Measurements from ENCODE around the gene THEM5. TPM values are rescaled to one million over a fixed set of nuclear protein-coding genes. Genes with fewer than 3 reads are reported as not detected.
A peak's percentile ranks its signal among the peaks of the same experiment; 100 is the strongest.

The THEM5 gene
- total RNA-seq, 1 experiment from 2014 or later, result not detected

DNA sequence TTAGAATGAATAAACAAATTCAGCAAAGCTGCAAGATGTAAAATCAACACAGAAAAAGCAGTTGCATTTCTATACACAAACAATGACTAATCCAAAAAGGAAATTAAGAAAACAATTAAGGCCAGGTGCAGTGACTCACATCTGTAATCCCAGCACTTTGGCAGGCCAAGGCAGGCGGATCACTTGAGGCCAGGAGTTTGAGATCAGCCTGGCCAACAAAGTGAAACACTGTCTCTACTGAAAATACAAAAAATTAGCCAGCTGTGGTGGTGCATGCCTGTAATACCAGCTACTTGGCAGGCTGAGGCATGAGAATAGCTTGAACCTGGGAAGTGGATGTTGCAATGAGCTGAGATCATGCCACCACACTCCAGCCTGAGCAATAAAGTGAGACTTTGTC is 33.5 kb upstream of the THEM5 start:
- Histone ChIP-seq H3K4me1 (ENCODE audit: control insufficient read depth in 1 of 2, insufficient read depth in 2 of 2, low read length in 2 of 2) (peaks cover 8 to 12% of the 10 kb centered on the region in 2 experiments; a peak in 2 of 4 replicates), H2AFZ (ENCODE audit: low read depth, low read length, poor library complexity, severe bottlenecking) (no peak overlapping the region), H3K9me3 (ENCODE audit: control insufficient read depth in 1 of 2, insufficient read depth in 1 of 2, low read depth in 1 of 2, low read length in 2 of 2) (no peaks in the 10 kb centered on the region), H3K4me3 (replicated peaks in 1 of 2; ENCODE audit: low read depth in 1 of 2, low read length in 2 of 2) (no peak overlapping the region), H3K9me2 (ENCODE audit: insufficient read depth) (no peaks in the 10 kb centered on the region), H3K36me3 (ENCODE audit: control insufficient read depth in 1 of 2, insufficient read depth in 2 of 2, low read length in 2 of 2) (peaks cover 0 to 19% of the 10 kb centered on the region in 2 experiments; a peak in 2 of 4 replicates), H4K20me1 (ENCODE audit: insufficient read depth) (no peaks in the 10 kb centered on the region; the same call in 1 of the 2 replicates), H3K79me2 (ENCODE audit: insufficient read depth, low read length) (no peaks in the 10 kb centered on the region), H3K4me2 (ENCODE audit: low read length) (0 out of 2 replicates have a peak overlapping the region, but pooled peaks have one; percentile 2), H3K27me3 (ENCODE audit: insufficient read depth, low read length) (no peaks in the 10 kb centered on the region), H3K9ac (ENCODE audit: low read length) (no peak overlapping the region), H3K27ac (ENCODE audit: low read depth, low read length) (peak overlapping the region; percentile 0; the same call in 1 of the 2 replicates)
- CTCF ChIA-PET, result interaction anchor here (2.0 to 2.4 kb wide), 2 partner anchors 21 to 115 kb away, joined by 7 to 14 read pairs; partner anchors contain the start of gene THEM4
- RAD21 ChIA-PET (ENCODE audit: low non-redundant PET in 1 of 2, low total read pairs in 2 of 2, uncharacterized antibody in 2 of 2, unreplicated experiment in 2 of 2), result no interaction called here
- ATAC-seq (peak; percentile 54; the same call in 1 of the 2 replicates), DNase-seq (ENCODE audit: low read depth, low spot score) (no peak)
- intact Hi-C loops (cut with micrococcal nuclease), result no loop called here
- no TSS peak for BruUV-seq (replicated peaks)
- POLR2A ChIA-PET, result no interaction called here
- TF ChIP-seq CBX3 (IDR thresholded peaks at IDR 0.05; ENCODE audit: low read depth) (peak; percentile 34), ZFX (IDR thresholded peaks at IDR 0.05) (no peak), JUND (IDR thresholded peaks at IDR 0.05) (peak; percentile 36; the same call in 1 of the 2 replicates), FOSL1 (IDR thresholded peaks at IDR 0.05; ENCODE audit: low read depth) (peak; percentile 40), ZNF274 (IDR thresholded peaks at IDR 0.05; ENCODE audit: low read depth, low read length) (no peak), SP1 (IDR thresholded peaks at IDR 0.05; ENCODE audit: low read depth) (peak; percentile 37; the same call in 1 of the 2 replicates)

DNA sequence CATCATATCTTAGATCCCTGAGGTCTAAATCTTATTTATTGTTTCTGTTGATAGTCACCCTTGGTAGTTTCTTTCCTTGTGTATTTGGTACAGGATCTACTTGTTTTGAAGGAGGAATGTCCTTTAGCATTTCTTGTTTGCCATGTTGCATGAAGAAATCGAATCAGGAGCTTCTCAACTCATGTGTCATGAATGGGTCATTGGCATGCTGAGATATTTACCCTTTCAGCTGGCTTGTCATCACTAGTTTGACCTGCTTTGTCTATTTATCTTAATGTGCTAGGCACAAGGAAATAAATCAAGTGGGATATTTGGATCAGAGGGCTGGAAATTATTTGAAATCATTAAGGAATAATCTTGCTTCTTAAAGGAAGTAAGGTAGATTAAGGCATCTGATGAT is 32.0 kb upstream of the THEM5 start:
- Histone ChIP-seq H3K9me2 (ENCODE audit: insufficient read depth) (no peaks in the 10 kb centered on the region), H2AFZ (ENCODE audit: low read depth, low read length, poor library complexity, severe bottlenecking) (no peak overlapping the region), H3K79me2 (ENCODE audit: insufficient read depth, low read length) (no peaks in the 10 kb centered on the region), H3K27ac (ENCODE audit: low read depth, low read length) (no peak overlapping the region), H3K36me3 (ENCODE audit: control insufficient read depth in 1 of 2, insufficient read depth in 2 of 2, low read length in 2 of 2) (peaks cover 0 to 15% of the 10 kb centered on the region in 2 experiments; a peak in 1 of 4 replicates), H3K27me3 (ENCODE audit: insufficient read depth, low read length) (no peaks in the 10 kb centered on the region), H3K9ac (ENCODE audit: low read length) (no peak overlapping the region), H3K4me1 (ENCODE audit: control insufficient read depth in 1 of 2, insufficient read depth in 2 of 2, low read length in 2 of 2) (peaks cover 8 to 12% of the 10 kb centered on the region in 2 experiments; a peak in 2 of 4 replicates), H3K4me2 (ENCODE audit: low read length) (no peak overlapping the region), H4K20me1 (ENCODE audit: insufficient read depth) (no peaks in the 10 kb centered on the region; the same call in 1 of the 2 replicates), H3K9me3 (ENCODE audit: control insufficient read depth in 1 of 2, insufficient read depth in 1 of 2, low read depth in 1 of 2, low read length in 2 of 2) (no peaks in the 10 kb centered on the region), H3K4me3 (replicated peaks in 1 of 2; ENCODE audit: low read depth in 1 of 2, low read length in 2 of 2) (no peak overlapping the region)
- ATAC-seq (no peak), DNase-seq (ENCODE audit: low read depth, low spot score) (no peak)
- CTCF ChIA-PET, result no interaction called here
- no TSS peak for BruUV-seq (replicated peaks)
- POLR2A ChIA-PET, result no interaction called here
- RAD21 ChIA-PET (ENCODE audit: low non-redundant PET in 1 of 2, low total read pairs in 2 of 2, uncharacterized antibody in 2 of 2, unreplicated experiment in 2 of 2), result no interaction called here
- intact Hi-C loops (cut with micrococcal nuclease), result no loop called here
- TF ChIP-seq, protein P1, sequence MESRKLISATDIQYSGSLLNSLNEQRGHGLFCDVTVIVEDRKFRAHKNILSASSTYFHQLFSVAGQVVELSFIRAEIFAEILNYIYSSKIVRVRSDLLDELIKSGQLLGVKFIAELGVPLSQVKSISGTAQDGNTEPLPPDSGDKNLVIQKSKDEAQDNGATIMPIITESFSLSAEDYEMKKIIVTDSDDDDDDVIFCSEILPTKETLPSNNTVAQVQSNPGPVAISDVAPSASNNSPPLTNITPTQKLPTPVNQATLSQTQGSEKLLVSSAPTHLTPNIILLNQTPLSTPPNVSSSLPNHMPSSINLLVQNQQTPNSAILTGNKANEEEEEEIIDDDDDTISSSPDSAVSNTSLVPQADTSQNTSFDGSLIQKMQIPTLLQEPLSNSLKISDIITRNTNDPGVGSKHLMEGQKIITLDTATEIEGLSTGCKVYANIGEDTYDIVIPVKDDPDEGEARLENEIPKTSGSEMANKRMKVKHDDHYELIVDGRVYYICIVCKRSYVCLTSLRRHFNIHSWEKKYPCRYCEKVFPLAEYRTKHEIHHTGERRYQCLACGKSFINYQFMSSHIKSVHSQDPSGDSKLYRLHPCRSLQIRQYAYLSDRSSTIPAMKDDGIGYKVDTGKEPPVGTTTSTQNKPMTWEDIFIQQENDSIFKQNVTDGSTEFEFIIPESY (IDR thresholded peaks at IDR 0.05; ENCODE audit: extremely low read depth, insufficient replicate concordance, low read length), result no peak
- TF ChIP-seq ZNF274 (IDR thresholded peaks at IDR 0.05; ENCODE audit: low read depth, low read length) (no peak), JUND (IDR thresholded peaks at IDR 0.05) (no peak), EZH2 (IDR thresholded peaks at IDR 0.05) (no peak), EZH2phosphoT487 (IDR thresholded peaks at IDR 0.05; ENCODE audit: borderline replicate concordance) (no peak), CBX3 (IDR thresholded peaks at IDR 0.05; ENCODE audit: low read depth) (no peak), TCF7L2 (IDR thresholded peaks at IDR 0.05; ENCODE audit: borderline replicate concordance, extremely low read depth, insufficient read depth, insufficient read length) (no peak), SRF (IDR thresholded peaks at IDR 0.05; ENCODE audit: low read depth) (no peak), ELF1 (IDR thresholded peaks at IDR 0.05; ENCODE audit: borderline replicate concordance, low read depth) (no peak), POLR2A (IDR thresholded peaks at IDR 0.05; ENCODE audit: borderline replicate concordance, extremely low read depth, insufficient read depth, insufficient read length) (no peak), POLR2AphosphoS5 (IDR thresholded peaks at IDR 0.05; ENCODE audit: low read depth, low read length) (no peak), FOSL1 (IDR thresholded peaks at IDR 0.05; ENCODE audit: low read depth) (no peak)
- TF ChIP-seq, protein P2, sequence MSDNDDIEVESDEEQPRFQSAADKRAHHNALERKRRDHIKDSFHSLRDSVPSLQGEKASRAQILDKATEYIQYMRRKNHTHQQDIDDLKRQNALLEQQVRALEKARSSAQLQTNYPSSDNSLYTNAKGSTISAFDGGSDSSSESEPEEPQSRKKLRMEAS (IDR thresholded peaks at IDR 0.05), result no peak
- TF ChIP-seq, protein P3, sequence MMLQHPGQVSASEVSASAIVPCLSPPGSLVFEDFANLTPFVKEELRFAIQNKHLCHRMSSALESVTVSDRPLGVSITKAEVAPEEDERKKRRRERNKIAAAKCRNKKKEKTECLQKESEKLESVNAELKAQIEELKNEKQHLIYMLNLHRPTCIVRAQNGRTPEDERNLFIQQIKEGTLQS (IDR thresholded peaks at IDR 0.05), result no peak
- TF ChIP-seq, protein P4, sequence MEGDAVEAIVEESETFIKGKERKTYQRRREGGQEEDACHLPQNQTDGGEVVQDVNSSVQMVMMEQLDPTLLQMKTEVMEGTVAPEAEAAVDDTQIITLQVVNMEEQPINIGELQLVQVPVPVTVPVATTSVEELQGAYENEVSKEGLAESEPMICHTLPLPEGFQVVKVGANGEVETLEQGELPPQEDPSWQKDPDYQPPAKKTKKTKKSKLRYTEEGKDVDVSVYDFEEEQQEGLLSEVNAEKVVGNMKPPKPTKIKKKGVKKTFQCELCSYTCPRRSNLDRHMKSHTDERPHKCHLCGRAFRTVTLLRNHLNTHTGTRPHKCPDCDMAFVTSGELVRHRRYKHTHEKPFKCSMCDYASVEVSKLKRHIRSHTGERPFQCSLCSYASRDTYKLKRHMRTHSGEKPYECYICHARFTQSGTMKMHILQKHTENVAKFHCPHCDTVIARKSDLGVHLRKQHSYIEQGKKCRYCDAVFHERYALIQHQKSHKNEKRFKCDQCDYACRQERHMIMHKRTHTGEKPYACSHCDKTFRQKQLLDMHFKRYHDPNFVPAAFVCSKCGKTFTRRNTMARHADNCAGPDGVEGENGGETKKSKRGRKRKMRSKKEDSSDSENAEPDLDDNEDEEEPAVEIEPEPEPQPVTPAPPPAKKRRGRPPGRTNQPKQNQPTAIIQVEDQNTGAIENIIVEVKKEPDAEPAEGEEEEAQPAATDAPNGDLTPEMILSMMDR (IDR thresholded peaks at IDR 0.05 in 2 of 3, conservative IDR thresholded peaks at IDR 0.05 in 1 of 3; ENCODE audit: borderline replicate concordance in 1 of 3, insufficient read depth in 1 of 3, low read depth in 2 of 3, low read length in 2 of 3), result no peak
